ENCODE results near the gene ESPNL.

GRCh38 chr2:238106698-238107524 lies 6.8 kb downstream of the ESPNL start:
- no peak for TF ChIP-seq ZNF274 (IDR thresholded peaks at IDR 0.05; ENCODE audit: low read depth, low read length)
- TF ChIP-seq SUZ12 (IDR thresholded peaks at IDR 0.05; ENCODE audit: extremely low read depth, insufficient read depth, insufficient read length): no peak

Data from NT2/D1 (cell line).